DOHH2 (cell line): Measurements from ENCODE around the gene BCKDHA.

Source experiments
- H3F3A ChIP-seq: fragments of 200-600 bp; sonication (generic), shearing (Covaris generic); 2 replicates; pipeline ENCODE4 v1.6.0; 2016; ENCODE audit warnings: antibody characterized with exemption, mild to moderate bottlenecking; ENCODE audit not compliant: control insufficient read depth, insufficient read depth
- H3K27ac ChIP-seq: fragments of 200-600 bp; sonication (generic); 2 replicates; pipeline ENCODE4 v1.5.1; 2014; ENCODE audit warnings: low read depth, mild to moderate bottlenecking, low read length, moderate library complexity
- H3K27me3 ChIP-seq: fragments of 200-600 bp; sonication (generic); 2 replicates; pipeline ENCODE4 v1.6.1; 2014; ENCODE audit warnings: mild to moderate bottlenecking, low read length, mixed read lengths; ENCODE audit not compliant: control insufficient read depth
- H3K36me3 ChIP-seq: fragments of 200-600 bp; sonication (generic); 2 replicates; pipeline ENCODE4 v1.6.1; 2014; ENCODE audit warnings: mild to moderate bottlenecking, low read length, moderate library complexity, mixed read lengths; ENCODE audit not compliant: control insufficient read depth
- H3K4me1 ChIP-seq: fragments of 200-600 bp; sonication (generic); 2 replicates; pipeline ENCODE4 v1.6.1; 2014; ENCODE audit warnings: mild to moderate bottlenecking, low read length, mixed read lengths; ENCODE audit not compliant: control insufficient read depth
- H3K4me2 ChIP-seq: fragments of 200-600 bp; sonication (generic); 2 replicates; pipeline ENCODE4 v1.6.0; 2014; ENCODE audit warnings: mild to moderate bottlenecking, low read length, moderate library complexity
- H3K4me3 ChIP-seq: fragments of 200-600 bp; sonication (generic); 2 replicates; pipeline ENCODE4 v1.5.1; 2014; ENCODE audit warnings: mild to moderate bottlenecking, low read length, mixed read lengths
- H3K79me2 ChIP-seq: fragments of 200-600 bp; sonication (generic); 2 replicates; pipeline ENCODE4 v1.6.1; 2014; ENCODE audit warnings: mild to moderate bottlenecking, low read length, mixed read lengths; ENCODE audit not compliant: control insufficient read depth
- H3K9me2 ChIP-seq: fragments of 200-600 bp; sonication (generic); replicated peaks from 2 replicates; pipeline ENCODE4 v1.6.1; 2014; ENCODE audit warnings: mild to moderate bottlenecking, low read length, mixed read lengths; ENCODE audit not compliant: control insufficient read depth
- H3K9me3 ChIP-seq: fragments of 200-600 bp; sonication (generic); 2 replicates; pipeline ENCODE4 v1.6.1; 2014; ENCODE audit warnings: antibody characterized with exemption, low read length, mixed read lengths; ENCODE audit not compliant: control insufficient read depth, insufficient read depth
- H4K20me1 ChIP-seq: fragments of 200-600 bp; sonication (generic); 2 replicates; pipeline ENCODE4 v1.6.0; 2014; ENCODE audit warnings: low read depth, mild to moderate bottlenecking, antibody characterized with exemption, low read length, moderate library complexity; ENCODE audit not compliant: control insufficient read depth, insufficient read depth
- EZH2phosphoT487 ChIP-seq: fragments of 200-600 bp; sonication (generic); IDR thresholded peaks from 2 replicates; pipeline ENCODE4 v1.6.1; 2017; ENCODE audit warnings: borderline replicate concordance, mild to moderate bottlenecking, antibody characterized with exemption, low read length, moderate library complexity, mixed read lengths
- TF ChIP-seq, protein P1 (sequence below): fragments of 200-600 bp; sonication (generic); IDR thresholded peaks from one replicate; pipeline ENCODE4 v1.5.1; 2014; ENCODE audit warnings: antibody characterized with exemption, mild to moderate bottlenecking, low read depth, low read length; ENCODE audit not compliant: poor library complexity, severe bottlenecking

The BCKDHA gene

GRCh38 chr19:41426952-41427646 lies 29.5 kb downstream of the BCKDHA start, which contains the start of gene B3GNT8:
B3GNT8 (minus strand) TSS chr19:41427374; CDS start chr19:41426778, 596 bp downstream.
- peaks cover 19% of the 10 kb centered on the region for H3K36me3 ChIP-seq
- H3F3A ChIP-seq, result no peaks in the 10 kb centered on the region
- TF ChIP-seq EZH2phosphoT487, result no peak
- TF ChIP-seq, protein P1, sequence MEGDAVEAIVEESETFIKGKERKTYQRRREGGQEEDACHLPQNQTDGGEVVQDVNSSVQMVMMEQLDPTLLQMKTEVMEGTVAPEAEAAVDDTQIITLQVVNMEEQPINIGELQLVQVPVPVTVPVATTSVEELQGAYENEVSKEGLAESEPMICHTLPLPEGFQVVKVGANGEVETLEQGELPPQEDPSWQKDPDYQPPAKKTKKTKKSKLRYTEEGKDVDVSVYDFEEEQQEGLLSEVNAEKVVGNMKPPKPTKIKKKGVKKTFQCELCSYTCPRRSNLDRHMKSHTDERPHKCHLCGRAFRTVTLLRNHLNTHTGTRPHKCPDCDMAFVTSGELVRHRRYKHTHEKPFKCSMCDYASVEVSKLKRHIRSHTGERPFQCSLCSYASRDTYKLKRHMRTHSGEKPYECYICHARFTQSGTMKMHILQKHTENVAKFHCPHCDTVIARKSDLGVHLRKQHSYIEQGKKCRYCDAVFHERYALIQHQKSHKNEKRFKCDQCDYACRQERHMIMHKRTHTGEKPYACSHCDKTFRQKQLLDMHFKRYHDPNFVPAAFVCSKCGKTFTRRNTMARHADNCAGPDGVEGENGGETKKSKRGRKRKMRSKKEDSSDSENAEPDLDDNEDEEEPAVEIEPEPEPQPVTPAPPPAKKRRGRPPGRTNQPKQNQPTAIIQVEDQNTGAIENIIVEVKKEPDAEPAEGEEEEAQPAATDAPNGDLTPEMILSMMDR, result no peak
- no peaks in the 10 kb centered on the region for H3K27me3 ChIP-seq
- H3K9me3 ChIP-seq, result no peaks in the 10 kb centered on the region
- no peaks in the 10 kb centered on the region for H4K20me1 ChIP-seq
- no peaks in the 10 kb centered on the region for H3K9me2 ChIP-seq
- peaks cover 17% of the 10 kb centered on the region for H3K4me1 ChIP-seq
- H3K4me2 ChIP-seq, result peak within 1 kb of the TSS; percentile 26; the same call in 1 of the 2 replicates
- no peak within 1 kb of the TSS for H3K27ac ChIP-seq
- H3K4me3 ChIP-seq, result no peak within 1 kb of the TSS
- no peaks in the 10 kb centered on the region for H3K79me2 ChIP-seq

DNA sequence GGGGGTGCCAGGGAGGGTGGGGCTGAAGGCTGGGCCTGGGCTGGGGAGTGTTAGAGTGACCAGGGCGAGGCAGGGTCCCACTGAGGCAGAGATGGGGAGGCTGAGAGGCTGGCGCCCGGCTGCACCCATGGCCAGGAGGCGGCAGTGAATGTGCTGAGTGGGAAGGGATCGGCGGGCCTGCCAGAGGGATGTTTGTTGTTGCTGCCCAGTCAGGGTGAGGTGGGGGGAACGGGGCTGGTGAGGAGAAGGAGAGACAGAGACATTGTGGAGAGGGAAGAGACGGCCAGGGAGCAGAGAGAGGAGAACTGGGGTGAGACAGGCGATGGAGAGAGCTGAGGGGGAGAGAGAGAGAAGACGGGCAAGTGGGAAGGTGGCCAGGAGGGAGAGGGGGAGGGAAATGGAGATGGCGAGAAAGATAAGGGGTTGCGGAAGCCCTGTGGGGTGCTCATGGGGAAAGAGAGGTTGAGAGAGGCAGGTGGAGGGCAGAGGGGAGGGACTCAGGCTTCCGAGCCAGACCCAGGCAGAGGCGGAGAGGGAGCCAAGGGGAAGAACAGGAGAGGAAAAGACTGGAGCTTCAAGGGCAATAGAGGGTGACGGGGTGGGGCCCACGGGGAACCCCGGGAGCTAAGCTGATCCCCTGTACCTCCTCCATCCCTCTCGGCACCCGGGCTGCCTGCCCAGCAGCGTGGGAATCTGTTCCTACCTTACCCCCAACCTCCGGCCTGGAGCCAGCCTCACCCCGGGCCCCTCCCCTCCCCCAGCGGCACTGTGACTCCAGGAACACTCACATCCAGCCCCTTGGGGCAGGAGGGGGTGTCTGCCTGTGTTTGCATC lies 30.2 kb downstream of the BCKDHA start:
- H3K4me3 ChIP-seq, result no peak overlapping the region
- no peaks in the 10 kb centered on the region for H3K79me2 ChIP-seq
- no peaks in the 10 kb centered on the region for H3K27me3 ChIP-seq
- H3K36me3 ChIP-seq, result peaks cover 25% of the 10 kb centered on the region
- TF ChIP-seq, protein P1, result no peak
- no peak for TF ChIP-seq EZH2phosphoT487
- peak overlapping the region; percentile 26; the same call in 1 of the 2 replicates for H3K4me2 ChIP-seq
- no peaks in the 10 kb centered on the region for H3K9me2 ChIP-seq
- H3F3A ChIP-seq, result no peaks in the 10 kb centered on the region
- H3K4me1 ChIP-seq, result peaks cover 17% of the 10 kb centered on the region
- no peak overlapping the region for H3K27ac ChIP-seq
- H3K9me3 ChIP-seq, result no peaks in the 10 kb centered on the region
- no peaks in the 10 kb centered on the region for H4K20me1 ChIP-seq

DNA sequence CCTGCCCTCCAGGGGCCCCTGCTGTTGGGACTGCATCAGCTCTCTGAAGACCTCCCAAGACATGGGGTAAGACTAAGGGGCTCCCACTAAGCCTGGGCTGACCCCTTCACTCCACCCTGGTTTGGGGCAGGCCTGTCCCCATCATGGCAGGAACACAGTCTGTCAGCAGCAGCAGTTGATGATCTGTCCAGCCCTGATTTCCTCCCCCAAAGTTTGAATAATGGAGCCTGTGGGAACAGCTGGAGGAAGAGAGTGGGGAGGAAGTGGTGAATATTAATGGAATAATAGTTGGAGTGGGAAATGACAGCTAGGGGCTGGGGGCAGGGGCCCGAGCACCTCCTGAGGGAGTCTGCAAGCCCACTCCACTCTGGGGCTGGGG lies 30.9 kb downstream of the BCKDHA start:
- no peaks in the 10 kb centered on the region for H3K79me2 ChIP-seq
- H4K20me1 ChIP-seq, result no peaks in the 10 kb centered on the region
- peaks cover 31% of the 10 kb centered on the region for H3K36me3 ChIP-seq
- H3K4me2 ChIP-seq, result peak overlapping the region; percentile 19; the same call in 1 of the 2 replicates
- peaks cover 17% of the 10 kb centered on the region for H3K4me1 ChIP-seq
- no peaks in the 10 kb centered on the region for H3K27me3 ChIP-seq
- no peaks in the 10 kb centered on the region for H3K9me3 ChIP-seq
- H3F3A ChIP-seq, result no peaks in the 10 kb centered on the region
- no peaks in the 10 kb centered on the region for H3K9me2 ChIP-seq
- TF ChIP-seq, protein P1, result no peak
- TF ChIP-seq EZH2phosphoT487, result no peak
- H3K27ac ChIP-seq, result no peak overlapping the region
- H3K4me3 ChIP-seq, result no peak overlapping the region
